ENCODE measurements around the gene UPB1.

Gene UPB1

GRCh38 chr22:24494528-24495364 lies at the start of gene UPB1:
UPB1 (plus strand) TSS chr22:24495332; CDS start chr22:24495404, 72 bp downstream.
- no peak for DNase-seq

GRCh38 chr22:24445481-24446259 lies 49.5 kb upstream of the UPB1 start:
- DNase-seq: no peak

GRCh38 chr22:24446260-24446611 lies 48.9 kb upstream of the UPB1 start:
- no peak for DNase-seq

GRCh38 chr22:24450610-24451009 lies 44.5 kb upstream of the UPB1 start:
- no peak for DNase-seq

- DNase-seq: no peak
Measured at GRCh38 chr22:24451162-24451561, 44.0 kb upstream of the UPB1 start.

- no peak for DNase-seq
Measured at GRCh38 chr22:24453853-24454252, 41.3 kb upstream of the UPB1 start.

- DNase-seq: no peak
Measured at GRCh38 chr22:24455039-24455438, 40.1 kb upstream of the UPB1 start.

GRCh38 chr22:24455751-24456426 lies 39.2 kb upstream of the UPB1 start:
- DNase-seq: no peak

GRCh38 chr22:24457894-24458420 lies 37.2 kb upstream of the UPB1 start:
- no peak for DNase-seq

- no peak for DNase-seq
Measured at GRCh38 chr22:24459911-24460310, 35.2 kb upstream of the UPB1 start.

- DNase-seq: no peak
Measured at GRCh38 chr22:24460418-24461089, 34.6 kb upstream of the UPB1 start.

GRCh38 chr22:24463071-24463760 lies 31.9 kb upstream of the UPB1 start:
- DNase-seq: no peak

- DNase-seq: no peak
Measured at GRCh38 chr22:24465566-24465965, 29.6 kb upstream of the UPB1 start.

GRCh38 chr22:24465975-24466374 lies 29.2 kb upstream of the UPB1 start:
- DNase-seq: no peak

- DNase-seq: no peak
Measured at GRCh38 chr22:24466716-24467328, 28.3 kb upstream of the UPB1 start.

- no peak for DNase-seq
Measured at GRCh38 chr22:24467340-24467739, 27.8 kb upstream of the UPB1 start.

- DNase-seq: no peak
Measured at GRCh38 chr22:24471570-24471969, 23.6 kb upstream of the UPB1 start.

GRCh38 chr22:24473284-24473683 lies 21.8 kb upstream of the UPB1 start:
- no peak for DNase-seq

- DNase-seq: no peak
Measured at GRCh38 chr22:24474221-24474620, 20.9 kb upstream of the UPB1 start.

- DNase-seq: no peak
Measured at GRCh38 chr22:24474649-24475255, 20.4 kb upstream of the UPB1 start.

- no peak for DNase-seq
Measured at GRCh38 chr22:24481641-24482040, 13.5 kb upstream of the UPB1 start.

All from NCI-H187 (cell line).